Sigmoid colon (tissue), 4 donors: ENCODE data around the gene CEACAM16.

Experiments
- POLR2AphosphoS5 ChIP-seq, 4 donors: sonication (generic); formaldehyde crosslinking; IDR thresholded peaks; one replicate each; pipeline ENCODE4 v1.6.1; 2017; ENCODE audit warnings: antibody characterized with exemption in 4 of 4
- TF ChIP-seq, protein P1 (sequence below), 4 experiments: fragments of 450-650 bp in 3 of 4; fragments of 200-600 bp in 1 of 4; IDR thresholded peaks; one replicate each; pipeline ENCODE4 v1.5.1; 2016 to 2019; ENCODE audit warnings: antibody characterized with exemption in 4 of 4, mild to moderate bottlenecking in 3 of 4, moderate library complexity in 2 of 4

DNA sequence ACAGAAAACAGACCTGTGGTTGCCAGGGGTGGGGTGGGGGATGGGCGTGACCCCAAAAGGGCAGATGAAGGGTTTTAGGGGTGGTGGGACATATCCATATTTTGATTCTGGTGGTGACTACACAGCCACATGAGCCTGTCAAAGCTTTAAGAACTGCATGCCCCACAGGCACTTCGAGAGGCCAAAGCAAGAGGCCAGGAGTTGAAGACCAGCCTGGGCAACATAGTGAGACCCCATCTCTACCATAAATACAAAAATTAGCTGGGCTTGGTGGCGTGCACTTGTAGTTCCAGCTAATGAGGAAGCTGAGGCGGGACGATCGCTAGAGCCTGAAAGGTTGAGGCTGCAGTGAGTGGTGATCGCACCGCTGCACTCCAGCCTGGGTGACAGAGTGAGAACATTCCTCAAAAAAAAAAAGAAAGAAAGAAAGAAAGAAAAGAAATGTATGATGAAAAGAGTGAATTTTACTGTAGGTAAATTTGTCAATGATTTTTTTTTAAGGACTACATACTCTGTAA, 30.6 kb downstream of the CEACAM16 start:
- TF ChIP-seq, protein P1, sequence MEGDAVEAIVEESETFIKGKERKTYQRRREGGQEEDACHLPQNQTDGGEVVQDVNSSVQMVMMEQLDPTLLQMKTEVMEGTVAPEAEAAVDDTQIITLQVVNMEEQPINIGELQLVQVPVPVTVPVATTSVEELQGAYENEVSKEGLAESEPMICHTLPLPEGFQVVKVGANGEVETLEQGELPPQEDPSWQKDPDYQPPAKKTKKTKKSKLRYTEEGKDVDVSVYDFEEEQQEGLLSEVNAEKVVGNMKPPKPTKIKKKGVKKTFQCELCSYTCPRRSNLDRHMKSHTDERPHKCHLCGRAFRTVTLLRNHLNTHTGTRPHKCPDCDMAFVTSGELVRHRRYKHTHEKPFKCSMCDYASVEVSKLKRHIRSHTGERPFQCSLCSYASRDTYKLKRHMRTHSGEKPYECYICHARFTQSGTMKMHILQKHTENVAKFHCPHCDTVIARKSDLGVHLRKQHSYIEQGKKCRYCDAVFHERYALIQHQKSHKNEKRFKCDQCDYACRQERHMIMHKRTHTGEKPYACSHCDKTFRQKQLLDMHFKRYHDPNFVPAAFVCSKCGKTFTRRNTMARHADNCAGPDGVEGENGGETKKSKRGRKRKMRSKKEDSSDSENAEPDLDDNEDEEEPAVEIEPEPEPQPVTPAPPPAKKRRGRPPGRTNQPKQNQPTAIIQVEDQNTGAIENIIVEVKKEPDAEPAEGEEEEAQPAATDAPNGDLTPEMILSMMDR (IDR thresholded peaks at IDR 0.05): no peak
- no peak for TF ChIP-seq POLR2AphosphoS5 (IDR thresholded peaks at IDR 0.05)
